ENCODE results near the gene TSNAXIP1.
A peak's percentile ranks its signal among the peaks of the same experiment; 100 is the strongest.

Gene TSNAXIP1

DNA sequence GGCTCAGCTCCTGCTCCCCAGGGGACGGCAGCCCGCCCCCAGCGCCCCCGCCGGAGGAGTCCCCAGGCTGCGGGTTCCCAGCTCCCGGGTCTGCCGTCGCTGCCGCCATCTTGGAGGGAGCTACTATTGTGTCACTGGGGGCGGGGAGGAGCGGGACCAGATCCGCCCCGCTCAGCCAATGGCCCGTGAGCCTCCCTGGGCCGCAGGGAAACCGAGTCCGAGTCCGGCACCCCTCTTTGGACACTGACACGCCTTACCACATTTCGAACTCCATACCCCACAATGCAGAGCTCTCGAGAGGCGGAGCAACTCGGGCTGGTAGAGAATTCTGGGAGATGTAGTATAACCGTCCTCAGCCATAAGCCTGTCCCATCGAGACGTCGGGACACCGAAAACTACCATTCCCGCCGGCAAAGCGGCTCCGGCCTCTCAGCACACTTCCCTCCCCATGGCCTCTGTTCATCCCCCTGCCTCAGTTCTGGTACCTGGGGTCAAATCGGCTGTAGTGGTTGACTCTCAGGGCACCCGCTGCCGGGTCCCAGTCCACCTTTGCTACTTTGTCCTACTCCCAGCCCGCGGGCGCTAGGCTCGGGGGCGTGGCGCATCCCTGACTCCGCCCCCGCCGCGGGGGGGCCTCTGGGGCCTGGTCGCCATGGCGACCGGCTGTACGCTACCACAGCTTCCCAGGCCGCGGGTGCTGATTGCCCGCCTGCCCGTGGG, at the start of gene TSNAXIP1, which contains the start of gene RANBP10:
Gene TSNAXIP1 (plus strand): TSS at position 462 of the 720 bp plus-strand sequence. CDS start 261 bp downstream, outside the sequence.
Gene RANBP10 (minus strand): TSS at position 133 of the 720 bp plus-strand sequence. CDS start 24 bp downstream, at position 109.
- DNase-seq (ENCODE audit: low spot score in 2 of 2): peak; percentile 93 to 96
- peaks cover 36% of the 10 kb centered on the region for H3K4me1 Mint-ChIP-seq
- H3K9me3 Mint-ChIP-seq: no peaks in the 10 kb centered on the region
- H3K36me3 Mint-ChIP-seq: peaks cover 43% of the 10 kb centered on the region
- H3K4me3 Mint-ChIP-seq: peak within 1 kb of the TSS; percentile 89
- H3K27ac Mint-ChIP-seq: peak within 1 kb of the TSS; percentile 91
- ATAC-seq: peak; percentile 97

DNA sequence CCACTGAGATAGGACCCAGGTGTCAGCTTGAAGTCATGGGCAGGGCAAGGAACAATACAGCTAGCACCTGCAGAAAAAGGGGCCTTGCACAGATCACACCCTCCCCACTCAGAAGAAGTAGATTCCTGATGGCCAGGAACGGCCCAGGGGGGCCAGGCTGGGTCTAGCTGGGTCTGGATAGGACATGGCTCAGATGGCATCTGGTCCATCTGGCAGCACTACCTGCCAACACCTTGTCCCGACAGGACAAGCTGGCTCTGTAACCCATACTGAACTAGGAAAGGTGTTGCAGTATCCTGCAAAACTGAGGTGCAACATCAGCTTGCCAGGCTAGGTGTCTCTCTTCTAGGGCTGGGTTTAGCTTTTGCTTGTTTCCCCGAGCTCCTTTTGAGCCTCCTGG, 48.7 kb upstream of the TSNAXIP1 start:
- Mint-ChIP-seq H3K9me3 (no peaks in the 10 kb centered on the region), H3K4me1 (peaks cover 28% of the 10 kb centered on the region), H3K36me3 (peaks cover 9% of the 10 kb centered on the region), H3K4me3 (no peak overlapping the region), H3K27ac (no peak overlapping the region)
- no peak for DNase-seq (ENCODE audit: low spot score in 2 of 2)
- ATAC-seq: no peak

DNA sequence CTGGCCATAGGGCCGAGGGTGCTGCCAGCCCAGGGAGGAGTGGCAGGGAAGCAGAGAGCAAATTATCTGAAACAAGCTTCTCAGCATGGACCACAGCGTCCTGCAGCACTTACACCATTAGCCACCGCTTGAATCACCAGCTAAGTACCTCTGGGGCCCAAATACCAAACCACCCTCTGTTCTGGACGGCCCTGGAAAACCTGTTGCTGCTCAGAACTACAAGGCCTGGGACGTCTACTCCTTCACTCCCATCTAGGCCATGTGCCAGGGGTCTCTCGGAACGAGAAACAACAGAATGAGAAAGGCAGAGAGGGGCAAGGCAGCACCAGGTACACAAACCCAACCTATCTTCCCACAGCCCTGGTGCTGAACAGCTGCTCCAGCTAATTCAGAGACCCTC, 47.7 kb upstream of the TSNAXIP1 start:
- peaks cover 30% of the 10 kb centered on the region for H3K4me1 Mint-ChIP-seq

GRCh38 chr16:67760206-67760955, 46.3 kb upstream of the TSNAXIP1 start:
- Mint-ChIP-seq H3K27ac (peak overlapping the region; percentile 41), H3K36me3 (no peaks in the 10 kb centered on the region), H3K4me3 (no peak overlapping the region), H3K4me1 (peaks cover 30% of the 10 kb centered on the region), H3K9me3 (no peaks in the 10 kb centered on the region)
- no peak for ATAC-seq
- DNase-seq (ENCODE audit: low spot score in 2 of 2): no peak

More for the DNA sequence above, 47.7 kb upstream of the TSNAXIP1 start:
- ATAC-seq: no peak
- Mint-ChIP-seq H3K4me3 (no peak overlapping the region), H3K9me3 (no peaks in the 10 kb centered on the region), H3K36me3 (no peaks in the 10 kb centered on the region), H3K27ac (peak overlapping the region; percentile 50)
- DNase-seq (ENCODE audit: low spot score in 2 of 2): no peak

GRCh38 chr16:67760956-67761230, 45.8 kb upstream of the TSNAXIP1 start:
- no peak for DNase-seq (ENCODE audit: low spot score in 2 of 2)
- H3K4me1 Mint-ChIP-seq: peaks cover 30% of the 10 kb centered on the region
- no peak overlapping the region for H3K4me3 Mint-ChIP-seq
- peak overlapping the region; percentile 41 for H3K27ac Mint-ChIP-seq
- H3K36me3 Mint-ChIP-seq: no peaks in the 10 kb centered on the region
- no peak for ATAC-seq
- H3K9me3 Mint-ChIP-seq: no peaks in the 10 kb centered on the region

DNA sequence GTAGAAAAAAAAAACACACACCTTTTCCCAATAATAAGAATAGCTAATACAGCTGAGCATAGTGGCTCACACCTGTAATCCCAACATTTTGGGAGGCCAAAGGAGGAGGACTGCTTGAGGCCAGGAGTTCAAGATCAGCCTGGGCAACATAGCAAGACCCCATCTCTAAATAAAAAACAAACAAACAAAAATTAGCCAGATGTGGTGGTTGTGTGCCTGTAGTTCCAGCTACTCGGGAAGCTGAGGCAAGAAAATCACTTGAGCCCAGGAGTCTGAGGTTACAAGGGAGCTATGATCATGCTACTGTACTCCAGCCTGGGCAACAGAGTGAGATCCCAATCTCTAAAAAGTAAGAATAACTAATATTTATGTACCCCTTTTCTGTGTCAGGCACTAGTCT, 44.8 kb upstream of the TSNAXIP1 start:
- Mint-ChIP-seq H3K9me3 (no peaks in the 10 kb centered on the region), H3K36me3 (no peaks in the 10 kb centered on the region), H3K4me3 (no peak overlapping the region), H3K4me1 (peaks cover 30% of the 10 kb centered on the region), H3K27ac (no peak overlapping the region)
- DNase-seq (ENCODE audit: low spot score in 2 of 2): no peak
- no peak for ATAC-seq

- ATAC-seq (no peak), DNase-seq (ENCODE audit: low spot score in 2 of 2) (no peak)
- Mint-ChIP-seq H3K36me3 (no peaks in the 10 kb centered on the region), H3K27ac (peak overlapping the region; percentile 81), H3K9me3 (no peaks in the 10 kb centered on the region), H3K4me1 (peaks cover 30% of the 10 kb centered on the region), H3K4me3 (no peak overlapping the region)
Observed at GRCh38 chr16:67762385-67762784, 44.3 kb upstream of the TSNAXIP1 start.

DNA sequence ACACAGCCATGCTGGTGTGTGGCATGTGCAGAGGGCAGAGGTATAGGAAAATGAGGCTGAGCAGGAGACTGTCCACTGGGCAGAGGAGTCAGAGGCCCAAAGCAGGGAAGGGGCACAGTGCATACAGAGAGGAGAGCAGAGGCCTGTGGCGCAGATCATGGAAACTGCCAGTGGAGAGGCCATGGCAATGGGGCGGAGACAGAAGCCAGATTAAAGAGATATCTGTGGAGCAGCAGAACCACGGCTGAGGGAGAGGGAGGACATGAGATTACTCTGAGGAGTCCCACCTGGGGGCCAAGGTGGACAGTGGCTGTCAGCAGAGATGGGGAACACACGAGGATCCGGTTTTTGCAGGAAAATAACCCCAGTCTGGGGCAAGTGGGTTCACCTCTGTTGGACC, 43.6 kb upstream of the TSNAXIP1 start:
- no peaks in the 10 kb centered on the region for H3K36me3 Mint-ChIP-seq
- ATAC-seq (no peak), DNase-seq (ENCODE audit: low spot score in 2 of 2) (no peak)
- H3K27ac Mint-ChIP-seq: peak overlapping the region; percentile 81
- H3K9me3 Mint-ChIP-seq: no peaks in the 10 kb centered on the region
- H3K4me3 Mint-ChIP-seq: no peak overlapping the region
- H3K4me1 Mint-ChIP-seq: peaks cover 30% of the 10 kb centered on the region

DNA sequence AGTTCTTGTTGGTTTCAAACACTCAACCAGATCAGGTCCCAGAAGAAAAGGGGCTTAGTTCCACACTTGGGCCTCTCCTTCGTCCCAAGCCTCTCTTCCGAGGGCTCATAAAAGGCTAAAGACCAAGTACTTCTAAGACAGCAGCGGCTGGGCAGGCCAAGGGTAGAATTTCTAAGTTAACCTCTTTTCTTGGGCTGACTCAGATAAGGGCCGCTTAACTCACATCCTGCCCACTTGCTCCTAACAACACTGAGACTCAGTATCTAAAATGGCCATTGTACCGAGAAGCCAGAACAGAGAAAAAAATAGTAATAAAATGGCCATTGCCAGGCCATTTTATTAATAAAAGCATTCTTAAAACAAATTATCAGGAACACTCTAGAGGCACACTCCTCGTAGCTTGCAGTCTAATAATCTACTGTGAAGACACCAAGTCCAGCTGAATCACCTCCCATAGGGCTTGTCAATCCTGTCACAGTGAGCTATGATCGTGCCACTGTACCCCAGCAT, 42.5 kb upstream of the TSNAXIP1 start:
- no peak for ATAC-seq
- Mint-ChIP-seq H3K4me3 (no peak overlapping the region), H3K4me1 (peaks cover 23% of the 10 kb centered on the region), H3K27ac (no peak overlapping the region), H3K9me3 (no peaks in the 10 kb centered on the region), H3K36me3 (peaks cover 6% of the 10 kb centered on the region)
- DNase-seq (ENCODE audit: low spot score in 2 of 2): no peak

- peaks cover 9% of the 10 kb centered on the region for H3K4me1 Mint-ChIP-seq
- no peak overlapping the region for H3K27ac Mint-ChIP-seq
- DNase-seq (ENCODE audit: low spot score in 2 of 2) (no peak), ATAC-seq (no peak)
- H3K36me3 Mint-ChIP-seq: peaks cover 26% of the 10 kb centered on the region
- H3K4me3 Mint-ChIP-seq: no peak overlapping the region
- H3K9me3 Mint-ChIP-seq: no peaks in the 10 kb centered on the region
Observed at GRCh38 chr16:67766291-67766690, 40.4 kb upstream of the TSNAXIP1 start.

GRCh38 chr16:67767953-67768352, 38.7 kb upstream of the TSNAXIP1 start:
- no peak for DNase-seq (ENCODE audit: low spot score in 2 of 2)

DNA sequence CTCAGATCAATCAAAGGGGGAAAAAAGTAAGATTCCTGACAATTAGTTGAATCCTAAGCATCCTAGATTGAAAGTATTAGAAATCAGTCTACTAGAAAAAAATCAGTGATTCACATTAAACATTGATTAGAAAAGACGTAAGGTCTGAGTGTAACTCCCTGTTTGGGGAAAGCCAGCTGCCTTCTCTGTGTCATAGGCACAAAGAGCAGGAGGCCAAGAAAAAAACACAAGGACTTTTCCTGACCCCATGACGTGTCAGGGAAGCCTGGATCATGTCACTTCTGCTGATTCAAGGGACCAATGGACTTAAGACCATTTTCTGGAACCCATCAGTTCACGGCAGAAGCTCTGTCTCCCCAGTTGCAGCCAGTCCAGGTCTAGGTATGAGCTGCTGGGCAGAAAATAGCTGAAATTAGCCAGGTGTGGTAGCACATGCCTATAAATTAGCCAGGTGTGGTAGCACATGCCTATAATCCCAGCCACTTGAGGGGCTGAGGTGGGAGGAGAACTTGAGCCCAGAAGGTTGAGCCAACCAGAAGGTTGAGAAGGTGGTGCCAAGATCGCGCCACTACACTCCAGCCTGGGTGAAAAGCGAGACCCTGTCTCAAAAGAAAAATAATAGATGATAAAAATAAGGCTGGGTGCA, 36.2 kb upstream of the TSNAXIP1 start:
- Mint-ChIP-seq H3K4me1 (no peaks in the 10 kb centered on the region), H3K4me3 (no peak overlapping the region), H3K27ac (no peak overlapping the region), H3K9me3 (no peaks in the 10 kb centered on the region), H3K36me3 (peaks cover 41% of the 10 kb centered on the region)
- no peak for ATAC-seq
- no peak for DNase-seq (ENCODE audit: low spot score in 2 of 2)

More at GRCh38 chr16:67767953-67768352, 38.7 kb upstream of the TSNAXIP1 start:
- H3K27ac Mint-ChIP-seq: no peak overlapping the region
- peaks cover 38% of the 10 kb centered on the region for H3K36me3 Mint-ChIP-seq
- H3K4me3 Mint-ChIP-seq: no peak overlapping the region
- no peaks in the 10 kb centered on the region for H3K9me3 Mint-ChIP-seq
- peaks cover 2% of the 10 kb centered on the region for H3K4me1 Mint-ChIP-seq
- ATAC-seq: peak; percentile 31

DNA sequence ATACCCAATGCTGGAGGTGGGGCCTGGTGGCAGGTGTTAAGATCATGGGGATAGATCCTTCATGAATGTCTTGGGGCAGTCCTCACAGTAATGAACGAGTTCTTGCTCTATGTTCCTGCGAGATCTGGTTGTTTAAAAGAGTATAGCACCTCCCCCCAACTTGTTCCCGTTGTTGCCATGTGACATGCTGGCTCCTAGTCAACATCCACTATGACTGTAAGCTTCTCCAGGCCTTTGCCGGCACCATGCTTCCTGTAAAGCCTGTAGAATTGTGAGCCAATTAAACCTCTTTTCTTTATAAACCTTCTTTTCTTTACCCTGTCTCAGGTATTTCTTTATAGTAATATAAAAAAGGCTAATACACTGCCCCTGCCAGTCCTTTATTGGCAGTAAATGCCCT, 33.6 kb upstream of the TSNAXIP1 start:
- ATAC-seq: no peak
- peak overlapping the region; percentile 64 for H3K27ac Mint-ChIP-seq
- H3K36me3 Mint-ChIP-seq: peaks cover 44% of the 10 kb centered on the region
- no peak for DNase-seq (ENCODE audit: low spot score in 2 of 2)
- no peaks in the 10 kb centered on the region for H3K9me3 Mint-ChIP-seq
- H3K4me1 Mint-ChIP-seq: no peaks in the 10 kb centered on the region
- no peak overlapping the region for H3K4me3 Mint-ChIP-seq

DNA sequence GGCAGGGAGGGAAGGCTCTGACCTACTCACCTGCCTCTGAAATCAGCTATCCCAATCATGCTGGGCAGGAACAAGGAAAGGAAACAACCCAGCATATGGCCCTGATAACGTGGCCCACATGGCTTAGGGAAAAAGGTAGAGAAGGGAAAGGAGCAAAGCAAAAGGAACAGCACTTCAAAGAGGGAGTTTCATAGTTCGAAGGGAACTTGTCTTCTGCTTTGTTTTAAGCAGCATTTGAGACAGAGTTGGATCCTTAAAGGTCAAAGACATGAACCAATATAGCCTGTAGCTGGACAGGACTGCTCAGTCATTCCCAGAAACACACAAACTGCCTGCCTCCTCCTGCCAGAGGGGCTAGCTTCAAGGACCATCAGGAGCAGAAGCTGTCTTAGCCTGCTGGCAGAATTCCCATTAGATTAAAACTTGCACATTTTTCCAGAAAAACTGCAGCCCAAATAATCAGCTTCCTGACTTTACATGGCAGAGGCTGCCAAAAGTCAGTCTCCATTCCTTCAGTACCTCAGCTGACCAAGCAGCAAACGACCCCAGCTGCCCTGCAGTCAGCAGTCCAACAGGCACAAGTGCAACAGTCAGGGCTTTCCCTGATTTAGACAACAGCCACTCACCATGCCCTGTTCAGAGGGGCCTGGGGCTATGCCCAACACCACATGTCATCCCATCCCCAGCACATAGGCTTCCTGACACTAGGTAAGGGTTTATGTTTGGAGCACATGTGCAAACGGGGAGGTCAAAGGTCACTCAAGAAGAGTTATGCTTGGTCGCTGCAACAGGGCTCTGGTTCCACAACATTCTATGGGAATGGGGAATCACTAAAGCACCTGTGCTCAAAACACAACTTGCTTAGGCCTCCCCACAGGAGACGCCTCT, 32.9 kb upstream of the TSNAXIP1 start:
- DNase-seq (ENCODE audit: low spot score in 2 of 2): no peak
- H3K27ac Mint-ChIP-seq: peak overlapping the region; percentile 64
- ATAC-seq: no peak
- H3K36me3 Mint-ChIP-seq: peaks cover 42% of the 10 kb centered on the region
- no peaks in the 10 kb centered on the region for H3K4me1 Mint-ChIP-seq
- no peaks in the 10 kb centered on the region for H3K9me3 Mint-ChIP-seq
- H3K4me3 Mint-ChIP-seq: no peak overlapping the region

- H3K9me3 Mint-ChIP-seq: no peaks in the 10 kb centered on the region
- H3K4me1 Mint-ChIP-seq: peaks cover 1% of the 10 kb centered on the region
- H3K36me3 Mint-ChIP-seq: peaks cover 36% of the 10 kb centered on the region
- DNase-seq (ENCODE audit: low spot score in 2 of 2): no peak
- H3K4me3 Mint-ChIP-seq: no peak overlapping the region
- H3K27ac Mint-ChIP-seq: peak overlapping the region; percentile 64
- ATAC-seq: no peak
Observed at GRCh38 chr16:67774457-67774853, 32.2 kb upstream of the TSNAXIP1 start.

Data from stimulated activated effector memory CD8-positive, alpha-beta T cell treated with anti-CD3 and anti-CD28 coated beads, Interleukin-12 subunit alpha, Interleukin-12 subunit beta, amount 100 ng/mL, for 72 hours (primary cell).